NCI-H69 (cell line): ENCODE data around the gene MAN1A1.
A peak's percentile ranks its signal among the peaks of the same experiment; 100 is the strongest.

ENCODE experiments used
- DNase-seq: peaks from one replicate; lab custom pipeline; 2025; lab: John Stamatoyannopoulos, UW

Gene MAN1A1

DNA sequence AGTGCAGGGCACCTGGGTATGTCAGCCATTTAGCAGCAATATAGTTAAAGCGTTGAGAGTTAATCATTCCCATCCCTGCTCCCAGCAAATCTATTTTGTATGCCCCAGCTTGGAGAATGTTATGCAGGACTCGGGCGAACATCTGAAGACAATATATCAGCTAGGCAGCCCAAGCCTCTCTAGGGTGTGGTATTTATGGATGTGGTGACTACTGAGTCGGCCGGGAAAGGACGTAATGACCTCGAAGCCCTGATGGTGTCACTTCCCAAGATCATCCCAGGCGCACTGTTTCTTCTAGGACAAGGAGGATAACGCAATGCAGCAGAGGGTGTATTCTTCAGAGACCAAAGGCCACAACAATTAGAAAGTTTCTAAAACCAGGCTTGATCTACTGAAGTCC is 207.5 kb downstream of the MAN1A1 start:
- no peak for DNase-seq

DNA sequence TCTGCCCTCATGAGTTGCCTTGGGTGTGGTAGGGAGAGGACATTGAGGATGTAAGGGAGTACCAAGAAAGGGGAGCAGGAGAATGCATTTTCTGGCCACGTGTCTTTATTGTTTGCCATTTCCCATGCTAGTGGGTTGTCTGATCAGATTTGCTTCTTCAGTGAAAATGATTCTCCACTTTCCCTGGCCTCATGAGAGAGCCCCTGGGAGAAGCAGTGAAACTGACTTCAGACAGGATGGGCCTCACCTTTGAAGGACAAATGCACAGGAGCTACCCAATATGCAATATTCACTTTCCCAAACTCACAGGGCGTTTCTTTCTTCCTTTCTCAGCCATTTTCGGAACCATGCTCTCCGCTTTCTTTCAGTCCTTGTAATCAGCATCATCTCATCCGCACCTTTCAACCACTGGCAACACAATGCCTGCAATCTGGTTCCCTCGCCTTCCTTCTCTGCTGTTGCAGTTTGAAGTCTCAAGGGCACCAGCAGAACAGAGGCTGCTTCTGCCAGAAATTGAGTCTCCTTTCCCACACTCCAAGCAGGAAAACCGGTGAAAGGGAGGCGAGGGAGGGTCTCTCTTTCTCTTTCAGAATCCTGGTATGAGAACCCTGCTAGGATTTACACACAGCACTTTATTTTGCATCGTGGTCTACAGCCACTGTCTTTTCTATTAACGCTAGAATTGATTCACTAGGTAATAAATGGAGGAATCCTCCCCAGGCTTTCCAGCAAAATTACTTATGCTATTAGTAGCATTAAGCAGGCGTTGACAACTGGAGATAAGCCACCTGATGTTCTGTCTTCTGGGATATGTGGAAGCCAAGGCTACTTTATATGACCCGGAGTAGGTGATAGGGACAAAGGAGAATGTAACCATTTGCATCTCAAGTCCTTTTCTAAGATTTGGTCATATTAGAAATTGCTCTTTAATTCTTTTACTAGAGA is 209.1 kb downstream of the MAN1A1 start:
- no peak for DNase-seq

DNA sequence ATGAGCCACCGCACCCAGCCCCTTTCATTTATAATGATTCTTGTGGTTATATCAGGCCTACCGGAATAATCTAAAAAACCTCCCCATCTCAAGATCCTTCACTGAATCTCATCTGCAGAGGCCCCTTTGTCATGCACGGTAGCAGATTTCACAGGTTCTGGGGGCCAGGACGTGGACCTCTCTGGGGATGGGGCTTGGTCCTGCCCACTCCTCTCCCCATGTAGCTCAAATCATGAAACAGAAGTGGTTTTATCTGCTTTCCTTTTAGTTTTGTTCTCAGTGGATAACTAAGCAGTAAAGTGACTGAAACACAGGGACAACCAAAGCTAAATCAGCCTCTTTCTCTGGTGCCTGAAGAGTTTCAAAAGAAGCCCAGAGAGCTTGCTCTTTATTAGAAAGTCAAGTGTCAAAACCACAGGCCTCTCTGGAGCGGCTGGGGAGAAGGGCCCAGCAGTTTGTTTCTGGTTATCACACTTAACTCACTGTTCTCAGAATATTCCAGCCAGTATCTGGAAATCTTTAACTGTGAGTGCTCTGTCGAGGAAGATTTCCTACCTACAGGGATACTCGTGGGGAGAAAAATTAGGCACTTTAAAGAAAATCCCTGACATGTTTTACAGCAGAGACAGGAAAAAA is 210.5 kb downstream of the MAN1A1 start:
- no peak for DNase-seq

DNA sequence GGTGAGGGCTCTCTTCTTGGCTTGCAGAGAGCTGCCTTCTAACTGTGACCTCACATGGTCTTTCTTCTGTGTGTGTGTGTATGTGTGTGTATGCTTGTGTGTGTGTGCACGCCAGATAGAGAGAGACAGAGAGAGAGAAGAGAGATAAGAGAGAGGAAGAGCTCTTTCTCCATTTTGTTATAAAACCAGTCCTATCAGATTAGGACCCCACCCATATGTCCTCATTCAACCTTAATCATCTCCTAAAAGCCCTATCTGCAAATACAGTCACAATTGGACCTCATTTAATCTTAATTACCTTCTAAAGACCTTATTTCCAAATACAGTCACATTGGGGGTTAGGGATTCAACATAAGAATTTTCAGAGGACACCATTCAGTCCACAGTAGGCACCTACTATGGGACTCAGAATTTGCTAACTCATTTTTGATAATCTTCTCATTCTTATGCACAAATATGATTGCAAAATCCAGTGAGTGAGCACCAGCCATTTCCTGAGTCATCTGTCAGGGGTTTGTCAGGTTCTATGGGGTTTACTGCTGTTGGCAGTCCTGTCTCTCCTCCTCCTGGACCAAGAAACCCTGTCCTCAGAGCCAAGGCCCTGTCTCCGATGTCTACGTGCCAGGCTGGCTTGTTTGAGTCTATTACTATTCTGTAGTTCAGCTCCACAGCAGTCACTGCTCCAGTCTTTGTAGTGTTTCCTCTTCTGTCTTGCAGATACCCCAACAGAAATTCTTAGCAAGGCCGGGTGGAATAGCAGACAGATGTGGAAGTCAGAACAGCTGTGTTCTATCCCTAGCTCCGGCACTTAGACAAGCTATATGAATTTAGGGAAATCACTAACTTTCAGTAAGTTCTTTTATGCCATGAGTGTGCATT is 212.1 kb downstream of the MAN1A1 start:
- no peak for DNase-seq

DNA sequence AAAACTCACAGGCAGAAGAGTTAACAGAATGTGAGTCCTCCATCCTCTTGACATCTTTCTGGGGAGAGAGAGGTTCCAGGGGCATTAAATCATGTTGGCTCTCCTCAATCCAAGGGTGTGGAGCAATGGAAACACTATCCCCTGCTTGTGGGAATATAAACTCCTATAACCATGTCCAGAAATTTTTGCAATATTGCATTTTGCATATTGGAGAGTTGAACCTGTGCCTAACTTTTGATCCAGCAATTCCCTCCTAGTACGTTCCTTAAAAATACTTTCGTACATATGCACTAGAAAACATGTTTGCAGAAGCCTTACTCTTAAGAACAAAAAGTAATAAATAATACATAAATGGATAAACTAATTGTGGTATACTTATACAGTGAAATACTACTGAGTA is 214.8 kb downstream of the MAN1A1 start:
- no peak for DNase-seq

DNA sequence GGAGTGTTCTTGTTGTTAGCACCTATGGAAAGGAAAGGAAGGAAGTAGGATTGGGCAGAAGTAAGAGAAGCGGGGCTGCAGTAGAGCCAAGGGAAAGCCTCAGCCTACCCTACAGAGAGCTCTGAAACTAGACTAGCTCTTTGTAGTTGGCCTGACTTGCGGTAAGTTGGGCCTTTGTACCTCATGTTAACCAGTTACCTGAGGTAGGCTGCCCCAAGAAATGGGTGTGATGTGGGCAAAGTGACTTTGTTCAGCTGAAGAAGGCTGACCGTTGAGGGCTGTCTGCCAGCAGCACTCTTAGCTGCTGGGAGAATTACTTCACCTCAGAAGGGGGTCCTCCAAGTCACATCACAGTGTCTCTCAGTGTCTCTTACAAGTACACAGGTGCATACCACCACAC is 216.2 kb downstream of the MAN1A1 start:
- DNase-seq, result no peak

DNA sequence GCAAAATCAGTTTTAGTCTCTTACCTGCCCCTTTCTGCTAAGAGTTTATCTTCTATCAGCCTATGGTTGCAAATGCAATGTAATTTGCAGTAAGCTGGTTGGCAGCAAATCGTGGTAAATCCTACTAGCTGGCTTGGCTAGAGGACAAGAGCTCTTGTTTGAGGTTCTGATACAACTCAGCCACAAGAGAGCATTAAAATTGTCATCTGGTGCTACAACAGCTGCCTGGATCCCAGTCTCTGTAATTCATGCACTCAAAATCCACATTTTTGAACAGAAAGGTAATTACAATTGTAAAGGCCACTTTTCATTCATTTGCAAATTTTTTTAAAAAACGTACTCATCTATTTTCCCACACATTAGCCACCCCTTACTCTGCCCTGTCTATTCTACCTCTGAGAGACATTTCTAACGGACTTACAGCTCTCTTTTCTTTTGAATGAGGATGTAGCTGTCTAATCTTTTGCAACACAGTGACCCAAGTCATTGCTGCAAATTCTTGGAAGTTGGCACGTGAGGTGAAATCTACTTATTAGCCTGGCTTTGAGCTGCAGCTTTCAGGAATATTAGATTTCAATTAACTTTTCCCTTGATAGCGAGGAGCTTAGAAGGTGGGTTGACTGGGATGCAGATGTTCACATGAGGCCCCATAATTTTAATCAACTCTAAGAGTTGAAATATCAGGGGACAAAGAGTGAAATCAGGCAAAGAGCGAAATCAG is 217.1 kb downstream of the MAN1A1 start:
- peak; percentile 43 for DNase-seq

DNA sequence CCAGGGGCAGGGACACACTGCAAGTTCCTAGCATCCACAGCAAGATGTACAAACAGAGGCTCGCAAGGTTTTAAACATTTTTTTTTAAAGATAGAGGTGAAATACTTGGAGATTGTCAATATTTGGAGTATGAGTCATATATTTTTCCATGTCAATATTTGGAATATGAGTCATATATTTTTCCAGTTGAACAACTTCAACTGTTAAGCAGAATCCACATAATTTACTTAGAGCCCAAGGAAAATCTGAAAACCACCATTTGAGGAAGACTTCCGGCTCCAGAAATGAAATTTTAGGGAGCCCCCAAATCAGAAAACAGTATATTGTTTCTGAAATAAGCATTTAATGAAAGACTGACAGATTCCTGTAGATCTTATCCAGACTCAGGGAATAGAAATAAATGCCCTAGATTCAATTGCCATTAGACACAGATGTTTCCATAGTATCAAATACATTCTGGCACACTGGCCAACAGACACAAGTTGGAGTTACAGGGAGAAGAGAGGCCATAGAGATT is 219.5 kb downstream of the MAN1A1 start:
- peak; percentile 74 for DNase-seq

DNA sequence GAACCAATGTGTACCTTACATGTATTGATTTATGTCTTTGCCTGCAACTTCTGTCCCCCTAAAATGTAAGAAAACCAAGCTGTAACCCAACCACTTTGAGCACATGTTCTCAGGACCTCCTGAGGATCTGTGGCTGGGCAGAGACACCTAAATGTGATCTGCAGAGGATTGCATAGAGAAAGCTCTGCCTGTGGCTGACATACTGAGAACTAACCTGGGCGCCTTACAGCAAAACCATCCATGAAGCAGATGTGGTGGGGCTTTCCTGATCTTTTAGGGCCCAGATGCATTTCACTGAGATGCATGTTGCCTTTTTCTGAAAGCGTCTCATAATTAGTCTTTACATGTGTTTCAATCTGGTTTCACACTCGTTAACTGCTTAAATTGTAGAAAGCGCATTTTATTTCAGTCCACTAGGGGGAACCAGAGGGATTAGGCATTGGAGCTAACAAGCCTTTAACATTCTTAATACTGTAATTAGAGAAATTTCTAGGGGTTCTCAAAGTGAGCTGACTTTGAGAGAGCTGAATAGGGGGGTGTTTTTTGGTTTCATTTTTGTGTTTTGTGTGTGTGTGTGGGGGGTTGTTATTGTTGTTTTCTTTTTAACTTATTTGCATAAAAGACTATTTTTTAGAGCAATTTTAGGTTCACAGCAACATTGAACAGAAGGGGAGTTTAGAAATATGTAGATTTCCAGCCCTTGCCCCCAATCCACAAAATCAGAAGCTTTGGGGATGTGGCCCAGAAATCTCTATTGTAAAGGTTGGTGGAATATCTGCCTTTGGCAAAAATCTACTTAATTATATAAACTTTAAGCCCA is 220.2 kb downstream of the MAN1A1 start:
- DNase-seq, result peak; percentile 85

DNA sequence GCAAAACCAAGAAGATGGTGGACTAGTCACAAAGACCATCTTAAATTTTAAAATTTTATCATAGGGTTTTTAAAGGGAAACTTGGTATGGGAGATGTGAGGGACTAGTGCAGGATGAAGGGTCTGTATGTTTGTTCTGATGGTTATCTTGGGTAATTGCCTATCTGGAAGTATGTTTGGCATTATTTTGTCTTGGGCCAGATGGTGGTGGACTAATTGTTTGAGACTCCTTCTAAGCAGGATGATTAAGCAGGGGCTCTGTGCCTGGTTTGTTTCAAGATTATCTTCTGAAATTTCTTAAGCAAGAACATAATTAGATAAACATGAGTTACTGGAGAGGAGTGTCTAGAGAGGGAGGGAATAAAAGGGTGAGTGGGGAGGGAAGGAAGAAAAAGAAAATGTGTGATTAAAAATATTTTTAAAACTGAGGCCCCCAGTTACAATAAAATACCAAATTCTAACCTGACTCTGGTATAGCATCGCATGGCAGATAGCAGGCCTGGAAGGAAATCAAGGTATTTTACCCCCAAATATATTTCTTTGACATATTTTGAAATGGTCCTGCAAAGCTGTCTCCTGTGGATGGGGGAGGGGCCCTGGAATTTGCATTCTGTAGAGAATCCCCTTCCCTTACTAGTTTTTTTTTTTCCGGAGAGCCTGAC is 221.2 kb downstream of the MAN1A1 start:
- peak; percentile 54 for DNase-seq

DNA sequence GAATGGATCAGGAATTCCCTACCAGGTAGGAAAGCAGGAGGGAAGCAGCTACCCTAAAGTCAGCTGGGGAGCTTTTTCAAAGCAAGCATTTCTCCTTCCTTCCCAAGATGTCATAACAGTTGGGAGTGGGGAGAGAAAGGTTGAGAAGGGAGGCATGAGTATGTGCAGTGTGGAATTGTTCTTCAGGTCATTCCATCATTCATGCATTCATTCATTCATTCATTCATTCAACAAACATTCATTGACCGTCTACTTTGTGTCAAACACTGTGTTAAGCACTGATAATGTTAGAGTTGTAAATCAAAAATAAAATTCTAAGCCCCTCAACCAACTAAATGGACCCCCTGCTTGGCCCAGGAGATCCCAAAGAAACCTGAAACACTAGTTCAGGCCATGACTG is 221.9 kb downstream of the MAN1A1 start:
- no peak for DNase-seq
